Activated CD8-positive, alpha-beta memory T cell treated with anti-CD3 and anti-CD28 coated beads for 48 hours (primary cell): ENCODE results near the gene GATB.
"Not testable (repeated sequence)": the region's sequence is repeated elsewhere in the genome, so short reads cannot be mapped to it uniquely, and the experiment has no call there.

Experiments used
- DNase-seq, 3 experiments: peaks; one replicate each; pipeline ENCODE4 v3.0.0-alpha.2; 2020; ENCODE audit warnings: low read depth in 2 of 3, low spot score in 2 of 3

GATB gene

DNA sequence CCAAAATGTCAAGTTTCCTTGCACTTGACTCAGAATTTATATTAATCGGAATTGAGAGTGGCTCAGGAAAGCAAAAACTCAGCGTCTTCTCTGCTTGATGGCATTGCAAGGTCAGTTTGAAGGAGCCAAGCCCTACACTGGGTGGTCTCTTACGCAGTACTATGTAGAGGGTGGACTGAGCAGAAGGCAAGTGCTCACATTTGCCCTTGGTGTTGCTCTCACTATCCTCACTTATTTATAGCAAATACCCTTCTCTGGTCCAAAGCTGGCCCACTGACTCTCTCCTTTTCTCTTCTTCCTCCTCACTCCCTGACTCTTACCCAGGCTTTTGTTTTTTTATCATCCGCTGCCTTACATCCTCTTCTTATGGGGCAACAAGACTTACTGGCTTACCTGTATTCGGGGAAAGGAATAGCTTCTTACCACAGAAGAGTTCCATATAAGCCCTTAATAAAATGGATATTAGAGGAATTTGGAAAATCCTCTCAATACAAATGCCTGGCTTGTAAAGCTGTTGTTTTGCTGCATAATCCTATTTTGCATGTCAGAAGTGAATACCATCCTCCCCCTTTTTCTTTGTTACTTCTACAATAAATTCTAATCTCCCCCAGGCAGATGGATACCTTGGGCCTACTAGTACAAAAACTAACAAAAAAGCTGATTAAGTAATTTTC lies 24.8 kb upstream of the GATB start:
- DNase-seq = no peak

DNA sequence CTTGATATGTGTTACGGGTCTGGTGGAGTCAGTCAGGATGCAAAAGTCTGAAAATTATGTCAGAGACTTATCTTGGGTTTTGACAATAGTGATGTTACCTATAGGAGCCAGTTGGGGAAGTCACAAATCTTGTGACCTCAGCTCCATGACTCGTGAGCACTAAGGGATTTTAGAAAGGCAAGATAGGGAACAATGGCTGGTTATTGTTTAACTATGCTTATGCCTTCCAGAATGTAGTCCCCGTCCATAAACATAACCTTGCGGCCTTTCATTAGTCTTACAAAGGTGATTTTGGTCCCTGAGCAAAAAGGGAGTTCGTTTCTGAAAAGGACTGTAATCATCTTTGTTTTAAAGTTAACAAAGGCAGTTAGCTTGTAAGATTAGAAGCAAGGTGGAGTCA lies 23.9 kb upstream of the GATB start:
- DNase-seq = no peak

DNA sequence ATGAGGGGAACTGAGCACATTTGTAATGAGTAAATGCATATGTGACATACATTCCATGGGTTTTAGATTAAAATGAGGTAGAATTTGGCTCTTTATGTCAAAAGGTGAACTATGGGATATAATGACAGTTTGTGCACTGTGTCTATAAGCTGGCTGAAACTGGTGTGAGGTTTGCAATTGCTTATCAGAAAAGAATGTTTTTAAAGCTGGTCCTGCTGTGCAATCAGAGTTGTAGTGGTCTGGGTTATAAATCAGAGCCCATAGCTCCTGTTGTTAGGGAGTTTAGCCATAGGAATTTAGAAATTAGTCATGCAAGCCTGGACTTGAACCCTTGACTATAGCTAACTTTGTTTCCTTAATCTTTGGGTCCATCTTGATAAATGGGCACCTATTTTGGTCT lies 23.1 kb upstream of the GATB start:
- DNase-seq = no peak

DNA sequence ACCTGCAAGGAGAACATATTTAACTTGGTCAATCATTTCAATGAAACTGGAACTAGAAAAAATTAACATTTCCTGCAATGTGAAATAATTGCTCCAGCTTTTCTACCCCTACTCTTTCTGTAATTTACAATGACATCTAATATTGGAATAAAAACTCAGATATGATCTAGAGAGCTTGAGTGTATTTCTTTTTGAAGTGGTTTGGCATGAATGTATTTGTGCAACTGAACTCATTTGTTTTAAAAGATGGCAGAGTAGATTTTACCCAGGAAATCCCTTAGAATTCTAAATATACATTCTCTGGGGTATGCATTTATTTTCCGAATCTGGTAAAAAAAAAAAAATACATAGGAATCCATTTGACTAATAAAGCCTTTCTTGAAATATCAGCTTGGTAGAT lies 21.5 kb upstream of the GATB start:
- DNase-seq = no peak

DNA sequence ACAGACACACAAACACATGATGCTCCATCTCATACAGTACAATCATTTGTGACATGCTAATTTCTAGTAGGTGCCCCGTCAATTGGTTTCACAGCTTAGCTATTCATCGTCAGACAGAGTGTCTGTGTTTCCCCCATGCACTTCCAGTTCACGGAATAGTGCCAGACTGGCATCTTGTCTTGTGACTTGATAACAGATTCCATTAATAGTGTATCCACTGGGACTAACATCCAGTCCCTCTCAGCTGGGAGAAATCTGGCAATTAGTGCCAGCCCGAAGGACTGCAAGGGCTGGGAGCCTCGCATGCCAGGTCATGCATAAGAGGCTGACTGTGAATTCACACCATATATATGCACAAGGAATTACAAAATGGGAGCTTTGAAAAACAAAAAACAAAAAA lies 20.2 kb upstream of the GATB start:
- no peak for DNase-seq

DNA sequence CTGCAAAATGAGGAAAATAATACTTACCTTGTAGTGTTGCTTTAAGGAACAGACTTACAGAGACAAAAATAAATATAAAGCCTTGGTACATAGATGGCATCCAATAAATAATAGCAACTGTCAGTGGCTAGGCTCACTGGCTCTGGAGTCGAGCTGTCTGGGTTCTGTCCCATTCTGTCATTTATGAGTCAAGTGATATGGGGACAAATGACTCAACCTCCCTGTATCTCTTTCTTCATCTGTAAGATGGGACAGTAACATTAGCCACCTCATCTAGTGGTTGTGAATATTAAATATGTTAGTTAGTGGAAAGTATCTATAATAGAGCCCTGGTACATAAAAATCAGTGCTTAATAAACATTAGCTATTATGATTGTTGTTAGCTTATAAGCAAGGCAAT lies 16.7 kb upstream of the GATB start:
- no peak for DNase-seq

DNA sequence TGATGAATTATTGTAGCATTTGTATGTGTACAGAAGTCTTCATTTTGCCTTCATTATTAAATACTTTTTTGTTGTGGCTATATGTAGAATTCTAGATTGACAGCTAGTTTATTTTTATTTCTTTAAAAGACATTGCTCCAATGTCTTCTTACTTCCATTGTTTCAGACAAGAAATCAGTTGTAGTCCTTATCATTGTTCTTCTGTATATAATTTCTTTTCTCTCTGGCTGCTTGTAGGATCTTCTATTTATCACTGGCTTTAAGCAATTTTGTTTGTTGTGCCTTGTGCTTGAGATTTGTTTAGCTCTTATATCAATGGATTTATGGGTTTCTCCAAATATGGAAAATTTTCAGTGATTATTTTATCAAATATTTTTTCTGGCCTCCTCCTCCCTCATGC lies 13.5 kb upstream of the GATB start:
- no peak for DNase-seq

DNA sequence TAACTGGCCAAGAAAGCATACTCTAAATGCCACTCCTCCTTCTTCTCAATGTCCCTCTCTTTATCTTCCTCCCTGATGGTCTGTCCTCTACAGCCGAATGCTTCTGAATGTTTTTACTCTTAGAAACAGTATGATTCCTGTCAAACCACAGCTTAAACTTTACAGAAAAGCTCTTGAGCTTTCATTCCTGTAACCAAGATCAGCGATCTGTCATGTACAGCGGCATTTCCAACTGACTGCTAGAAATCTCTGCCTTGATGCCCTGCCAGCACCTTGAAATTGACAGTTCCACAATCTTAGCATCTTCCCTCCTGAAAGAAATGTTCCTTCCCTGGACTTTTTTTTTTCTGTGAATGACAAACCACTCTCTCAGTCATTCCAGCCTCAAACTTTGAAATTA lies 11.5 kb upstream of the GATB start:
- no peak for DNase-seq

DNA sequence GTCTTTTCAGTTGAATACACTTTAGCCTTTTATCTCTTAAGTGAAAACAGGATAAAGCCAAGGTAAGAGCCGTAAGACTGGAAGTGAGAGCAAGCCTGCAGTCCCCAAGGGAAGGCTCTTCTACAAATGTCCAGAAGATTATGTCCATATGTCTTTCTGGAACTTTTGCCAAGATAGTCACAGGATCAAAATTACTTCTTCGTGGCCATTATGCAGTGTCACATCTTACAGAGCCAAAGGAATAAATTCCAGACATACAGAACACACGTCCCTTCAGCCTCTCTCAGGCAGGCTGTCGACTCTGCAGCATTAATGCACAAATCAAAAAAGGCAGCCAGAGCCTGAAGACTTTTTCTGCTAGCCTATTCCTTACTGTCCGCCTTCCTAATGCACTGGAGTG lies 10.9 kb upstream of the GATB start:
- DNase-seq = no peak

DNA sequence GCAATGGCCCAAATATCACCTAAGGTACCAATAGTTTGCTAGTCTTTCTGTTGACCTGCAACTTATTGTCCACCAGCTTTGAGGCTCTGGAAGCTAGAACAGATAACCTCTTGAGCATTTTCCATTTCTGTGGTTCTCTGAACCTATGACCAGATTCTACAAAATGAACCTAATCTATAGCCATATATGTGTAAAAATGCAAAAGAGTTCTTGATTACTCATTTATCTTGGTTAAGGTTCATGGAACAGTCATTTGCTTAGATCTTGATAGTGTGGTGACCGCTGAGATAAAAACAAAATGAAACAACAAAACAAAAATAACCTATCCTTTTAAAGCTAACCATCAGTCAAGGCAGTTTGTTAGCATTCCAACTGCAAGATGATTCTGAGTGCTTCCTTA lies 9.3 kb upstream of the GATB start:
- no peak for DNase-seq

DNA sequence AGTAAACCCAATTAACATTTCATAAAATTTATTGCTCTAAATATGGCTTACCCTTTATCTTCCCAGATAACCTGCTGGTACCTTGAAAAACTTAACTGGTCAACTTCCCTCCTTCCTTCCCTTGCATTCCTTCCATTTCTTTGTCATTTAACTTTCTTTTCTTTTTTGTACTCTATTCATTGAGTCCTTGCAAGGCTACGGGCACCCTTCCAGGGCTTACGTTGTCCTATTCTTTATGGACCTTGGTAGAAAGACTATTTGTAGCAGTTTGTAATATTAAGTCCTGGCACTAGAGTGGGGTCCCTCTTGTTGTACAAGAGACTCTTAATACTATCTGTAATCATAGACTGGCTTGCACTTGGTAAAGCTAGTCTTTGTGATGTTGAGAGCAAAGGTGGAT lies 8.0 kb upstream of the GATB start:
- DNase-seq = no peak

DNA sequence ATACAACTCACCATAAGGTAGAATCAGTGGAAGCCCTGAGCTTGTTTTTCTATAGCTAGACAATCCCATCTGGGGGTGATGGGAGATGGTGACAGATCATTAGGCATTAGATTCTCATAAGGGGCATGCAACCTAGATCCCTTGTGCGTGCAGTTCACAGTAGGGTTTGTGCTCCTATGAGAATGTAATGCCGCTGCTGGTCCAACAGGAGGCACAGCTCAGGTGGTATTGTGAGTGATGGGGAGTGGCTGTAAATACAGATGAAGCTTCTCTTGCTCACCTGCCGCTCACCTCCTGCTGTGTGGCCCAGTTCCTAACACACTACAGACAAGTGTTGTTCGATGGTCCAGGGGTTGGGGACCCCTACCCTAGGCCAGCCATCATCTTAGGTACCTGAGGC lies 5.9 kb upstream of the GATB start:
- DNase-seq = no peak

DNA sequence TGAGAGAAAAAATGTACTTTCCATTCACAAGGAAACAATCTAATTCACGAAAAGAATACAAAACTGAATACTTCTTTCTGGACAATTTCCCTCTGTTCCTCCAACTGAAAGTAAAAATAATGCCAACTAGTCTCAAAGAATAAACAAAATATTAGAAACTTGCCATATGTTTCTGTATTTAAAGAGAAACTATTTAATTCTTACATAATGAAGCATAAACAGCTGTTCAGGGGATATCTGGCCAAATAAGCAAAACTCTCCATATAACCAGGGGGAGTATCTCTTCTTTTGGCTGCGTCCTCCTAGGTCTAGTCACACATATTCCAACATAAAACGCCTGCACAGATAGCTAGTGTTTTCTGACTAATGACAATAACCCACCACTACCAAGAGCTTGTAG lies 805 bp downstream of the GATB start:
- DNase-seq = no peak

DNA sequence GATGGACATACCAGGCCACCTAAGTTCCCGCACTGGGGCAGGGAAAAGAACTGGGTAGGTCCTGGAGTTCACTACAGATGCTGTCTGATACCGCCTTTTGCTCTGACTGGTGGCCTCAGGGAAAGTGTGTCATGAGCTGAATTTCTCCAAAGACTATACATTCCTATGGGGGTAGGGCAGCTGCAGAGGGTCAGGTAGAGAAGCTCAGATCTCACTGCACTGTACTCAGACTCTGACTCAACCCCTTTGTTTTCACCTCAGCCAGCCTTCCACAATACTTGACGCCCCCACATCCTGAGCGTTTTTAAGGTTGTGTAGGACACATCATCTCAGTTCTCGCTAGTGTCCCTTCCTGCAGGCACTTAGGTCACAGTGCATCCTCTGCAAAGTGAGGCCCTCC lies 7.8 kb downstream of the GATB start:
- no peak for DNase-seq

DNA sequence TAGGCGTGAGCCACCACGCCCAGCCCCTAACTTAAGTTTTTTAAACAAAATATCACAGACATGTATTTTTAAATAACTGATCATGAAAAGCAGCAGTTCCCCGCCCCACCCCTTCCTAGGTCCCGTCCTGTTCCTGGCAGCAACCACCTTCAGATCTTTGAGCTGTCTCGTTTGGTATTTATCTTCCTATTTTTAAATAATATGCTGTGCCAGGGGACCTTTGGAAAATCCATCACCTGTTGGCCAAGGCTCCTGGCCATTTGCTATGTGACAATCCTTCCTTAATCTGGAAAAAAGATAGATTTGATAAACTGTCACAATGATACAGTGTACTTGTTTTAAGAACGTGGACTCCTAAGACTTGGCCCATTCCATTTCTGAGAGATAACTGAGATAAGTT lies 10.7 kb downstream of the GATB start:
- DNase-seq = no peak

DNA sequence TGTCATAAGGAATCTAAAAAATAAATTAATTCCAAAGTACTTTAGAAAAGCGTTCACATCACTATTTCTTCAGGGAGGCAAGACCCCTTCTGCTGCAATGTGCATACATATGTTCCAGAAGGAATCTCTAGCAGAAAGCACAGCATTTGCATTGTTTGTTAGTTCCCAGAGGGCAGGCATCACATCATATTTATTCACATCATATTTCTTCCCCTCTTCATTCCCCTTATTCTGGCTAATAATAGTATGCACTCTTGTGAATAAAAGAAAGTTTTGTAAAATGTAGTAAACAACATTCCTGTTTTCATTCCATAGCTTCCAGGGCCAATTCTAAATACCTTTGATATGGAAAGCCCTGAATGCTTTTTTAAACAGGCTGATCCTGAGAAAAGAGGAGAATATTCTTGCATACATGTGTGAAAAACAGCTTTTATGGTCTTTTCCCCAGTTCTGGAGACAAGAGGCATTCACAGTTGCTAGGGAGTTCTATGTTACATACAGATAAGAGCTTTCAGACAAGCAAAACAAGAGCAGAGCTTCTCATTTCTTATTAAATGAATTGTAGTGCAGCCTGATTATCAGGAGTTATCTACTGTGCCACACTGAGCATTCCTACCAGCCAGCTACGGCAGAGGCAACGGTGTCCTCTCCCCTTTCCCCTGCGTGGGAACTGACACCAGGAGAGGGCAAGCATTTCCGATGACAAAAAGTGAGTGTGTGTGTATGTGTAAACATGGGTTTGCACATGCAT lies 15.2 kb downstream of the GATB start:
- DNase-seq = no peak

DNA sequence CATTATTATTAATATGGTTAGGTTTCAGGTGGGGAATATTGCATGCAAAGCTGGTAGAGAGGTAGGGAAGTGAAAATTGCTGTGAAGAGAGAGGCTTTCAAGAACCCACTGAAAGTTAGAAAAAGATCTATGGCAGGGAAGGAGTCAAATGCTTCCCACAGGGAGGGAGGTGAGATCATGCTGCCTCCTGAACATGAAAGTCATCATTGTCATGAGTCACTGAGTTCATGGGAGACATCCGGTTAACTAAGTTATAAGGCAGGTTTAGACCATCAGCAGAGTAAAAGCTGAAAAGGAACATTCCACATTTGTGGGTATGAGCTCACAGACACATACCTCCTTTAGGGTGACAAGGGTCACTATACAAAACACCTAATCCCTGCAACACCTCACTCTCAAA lies 16.2 kb downstream of the GATB start:
- DNase-seq = no peak

DNA sequence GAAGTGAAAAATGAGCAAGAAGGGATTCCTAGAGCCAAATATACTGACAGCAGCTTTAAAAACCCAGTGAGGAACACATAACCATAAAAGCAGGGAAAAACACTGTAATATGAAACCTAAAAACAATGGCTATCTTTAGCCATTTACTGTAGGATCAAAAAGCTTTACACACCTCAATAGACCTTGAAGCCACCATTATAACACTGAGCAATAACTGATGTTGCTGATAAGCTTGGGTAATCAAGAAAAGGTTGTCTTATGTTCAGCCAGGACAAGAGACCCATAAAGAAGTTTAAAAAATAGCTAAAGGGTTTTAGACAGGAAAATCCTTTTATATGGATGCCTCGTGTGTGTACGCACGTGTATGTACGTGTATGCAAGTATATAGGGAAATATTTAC lies 16.9 kb downstream of the GATB start:
- DNase-seq = no peak

DNA sequence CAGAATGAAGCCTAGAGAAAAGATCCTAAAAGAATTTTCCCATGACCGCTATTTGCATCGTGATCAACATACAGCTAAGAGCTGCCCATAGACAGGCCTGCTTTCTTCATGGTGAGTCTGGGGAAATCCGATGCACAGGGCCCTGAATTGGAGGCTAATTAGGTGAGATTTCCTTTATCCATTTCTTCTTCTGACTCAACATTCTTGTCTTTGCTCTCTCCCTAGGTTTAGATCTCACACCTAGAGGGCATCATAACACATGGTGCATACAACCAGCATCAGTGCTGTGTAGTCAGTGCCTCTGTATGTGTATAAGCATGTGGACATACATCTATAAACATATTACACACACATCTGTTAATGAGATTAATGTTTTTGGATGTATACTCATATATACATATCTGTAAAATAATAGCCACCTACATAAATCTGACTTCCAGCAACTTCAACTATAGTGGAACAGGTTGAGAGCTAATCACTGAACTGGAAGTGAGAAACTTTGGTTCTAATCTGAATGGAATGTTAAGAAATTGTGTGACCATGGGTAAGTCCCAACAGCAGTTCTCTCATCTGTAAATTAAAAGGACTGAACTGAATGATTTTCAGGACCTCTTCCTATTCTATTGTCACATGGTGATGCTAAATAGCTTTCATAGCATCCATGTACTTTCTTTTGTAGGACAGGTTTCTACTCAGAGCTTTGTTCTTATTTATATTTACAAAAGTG lies 17.5 kb downstream of the GATB start:
- DNase-seq = no peak

DNA sequence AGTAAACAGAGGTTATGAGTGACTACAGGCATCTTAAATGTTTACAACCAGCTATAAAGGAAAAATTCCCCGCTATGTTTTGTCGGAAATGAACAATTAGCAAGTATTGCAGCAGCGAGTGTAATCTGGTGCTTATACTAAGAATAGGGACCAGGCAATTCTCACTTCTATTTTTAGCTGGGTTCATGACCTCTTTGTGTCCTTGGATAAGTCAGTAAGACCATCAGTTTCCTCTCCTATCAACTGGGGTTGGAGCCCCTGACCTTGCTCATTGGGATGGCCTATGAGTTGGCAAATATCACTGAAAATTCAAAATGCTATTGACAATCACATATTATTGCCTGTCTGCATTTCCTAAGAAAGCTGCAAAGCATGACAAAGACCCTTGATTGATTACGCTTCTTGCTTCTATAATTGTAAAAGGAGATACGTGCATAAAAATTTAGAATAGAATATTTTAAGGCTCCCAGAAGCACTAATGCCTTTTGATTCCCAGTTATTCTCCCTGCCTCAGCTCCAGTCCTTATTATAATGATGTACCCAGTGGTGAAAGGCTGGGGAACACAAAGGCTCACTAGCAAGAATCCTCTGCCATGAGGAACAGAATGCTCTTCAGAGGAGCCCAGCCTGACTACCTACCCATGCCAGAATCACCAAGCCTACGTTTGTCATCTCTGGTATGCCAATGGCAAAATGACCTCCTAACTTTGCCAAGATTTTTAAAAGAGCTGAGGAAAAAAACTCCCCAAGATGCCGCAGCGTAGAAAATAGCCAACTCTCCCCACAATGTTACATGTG lies 21.9 kb downstream of the GATB start:
- DNase-seq = no peak

DNA sequence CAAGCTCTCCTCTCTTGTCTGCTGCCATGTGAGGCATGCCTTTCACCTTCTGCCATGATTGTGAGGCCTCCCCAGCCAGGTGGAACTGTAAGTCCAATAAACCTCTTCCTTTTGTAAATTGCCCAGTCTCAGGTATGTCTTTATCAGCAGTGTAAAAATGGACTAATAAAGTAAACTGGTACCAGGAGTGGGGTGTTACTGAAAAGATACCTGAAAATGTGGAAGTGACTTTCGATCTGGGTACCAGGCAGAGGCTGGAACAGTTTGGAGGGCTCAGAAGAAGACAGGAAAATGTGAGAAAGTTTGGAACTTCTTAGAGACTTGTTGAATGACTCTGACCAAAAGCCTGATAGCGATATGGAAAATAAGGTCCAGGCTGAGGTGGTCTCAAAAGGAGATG lies 24.0 kb downstream of the GATB start:
- DNase-seq = not testable (repeated sequence)

DNA sequence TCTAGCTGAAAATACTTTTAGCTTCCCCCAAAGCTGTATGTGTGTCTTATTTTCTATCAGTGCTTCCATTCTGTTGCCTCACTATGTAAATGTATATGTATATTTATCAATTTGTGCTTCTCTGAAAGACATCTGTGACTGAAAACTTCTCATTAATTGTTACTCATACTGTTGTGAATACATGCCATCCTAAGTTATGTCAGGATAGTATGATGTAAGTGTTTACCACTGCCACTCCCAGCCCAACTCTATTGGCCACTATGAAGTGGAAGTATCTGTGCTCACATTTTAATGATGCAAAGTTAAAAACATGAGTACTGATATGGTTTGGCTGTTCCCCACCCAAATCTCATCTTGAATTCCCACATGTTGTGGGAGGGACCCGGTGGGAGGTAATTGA lies 24.4 kb downstream of the GATB start:
- DNase-seq = no peak
